Fibroblast of villous mesenchyme (primary cell): ENCODE data around the gene TMEM132D. TPM values are rescaled to one million over a fixed set of nuclear protein-coding genes. Genes with fewer than 3 reads are reported as not detected.

Experiments
- DNase-seq: peaks from one replicate; pipeline ENCODE4 v3.0.0-alpha.2; 2010; ENCODE audit warnings: low read depth
- H3K4me3 ChIP-seq: 2 replicates; pipeline ENCODE4 v1.5.1; 2011; ENCODE audit warnings: low read depth, mild to moderate bottlenecking, low read length
- CTCF ChIP-seq: IDR thresholded peaks from 2 replicates; pipeline ENCODE4 v1.5.1; 2012; ENCODE audit warnings: low read depth, mild to moderate bottlenecking, low read length; ENCODE audit not compliant: insufficient read depth
- total RNA-seq: library from RNA; depleted of rRNA; stranded (reverse); fragments of >200 nt; gene quantifications from 2 replicates; pipeline ENCODE4 v1.2.3, GENCODE V29; 2012

Gene TMEM132D
- total RNA-seq, 1 donor: not detected

- no peak for DNase-seq
- no peak for TF ChIP-seq CTCF
- no peak overlapping the region for H3K4me3 ChIP-seq
Measured at GRCh38 chr12:129080821-129081220, 823.0 kb downstream of the TMEM132D start.

- H3K4me3 ChIP-seq: no peak overlapping the region
- TF ChIP-seq CTCF: no peak
- no peak for DNase-seq
Measured at GRCh38 chr12:129080391-129080790, 823.4 kb downstream of the TMEM132D start.

GRCh38 chr12:129079719-129080118 is 824.1 kb downstream of the TMEM132D start:
- no peak overlapping the region for H3K4me3 ChIP-seq
- no peak for DNase-seq
- TF ChIP-seq CTCF: no peak

- H3K4me3 ChIP-seq: no peak overlapping the region
- no peak for DNase-seq
- no peak for TF ChIP-seq CTCF
Measured at GRCh38 chr12:129076441-129077320, 827.1 kb downstream of the TMEM132D start.

GRCh38 chr12:129075460-129076208 is 828.2 kb downstream of the TMEM132D start:
- no peak for TF ChIP-seq CTCF
- no peak overlapping the region for H3K4me3 ChIP-seq
- no peak for DNase-seq

- no peak for TF ChIP-seq CTCF
- H3K4me3 ChIP-seq: no peak overlapping the region
- no peak for DNase-seq
Measured at GRCh38 chr12:129074379-129074778, 829.4 kb downstream of the TMEM132D start.
